SK-MEL-5 (cell line): ENCODE data around the gene TBX6. TPM values are rescaled to one million over a fixed set of nuclear protein-coding genes. Genes with fewer than 3 reads are reported as not detected.

Source experiments
- DNase-seq: peaks from one replicate; pipeline ENCODE4 v3.0.0-alpha.2; 2016; ENCODE audit warnings: low read depth, low spot score
- in situ Hi-C: cut with HindIII; loops from 2 replicates; pipeline ENCODE4 v1.10.0; 2016; ENCODE audit warnings: low sequenced_read_pairs, high pct_unique_total_duplicates, low pct_unique_long_range_greater_than_20kb
- total RNA-seq: library from RNA; depleted of rRNA; stranded (reverse); fragments of >200 nt; shearing (Covaris generic); gene quantifications from 2 replicates; pipeline ENCODE4 v1.2.3, GENCODE V29; 2014

TBX6 gene
- total RNA-seq, 1 experiment from 2014 or later = 0.08 TPM

DNA sequence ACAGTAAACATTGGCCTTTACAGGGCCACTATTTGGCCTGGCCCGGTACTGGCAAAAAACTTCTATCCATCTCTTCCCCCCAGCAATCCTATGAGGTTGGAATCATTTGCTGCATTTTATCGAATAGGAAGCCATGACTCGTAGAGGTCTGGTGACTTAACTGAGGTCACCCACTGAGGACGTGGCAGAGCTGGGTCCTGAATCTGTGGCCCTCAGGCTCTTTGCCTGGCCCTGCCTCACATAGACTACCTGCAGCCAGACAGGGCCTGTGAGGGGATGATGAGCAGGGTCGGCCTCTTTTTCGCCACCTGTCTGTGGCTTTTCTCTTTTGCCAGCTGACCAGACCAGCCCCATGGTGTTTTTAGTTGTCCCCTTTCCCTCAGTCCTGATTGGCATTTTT lies 14.1 kb downstream of the TBX6 start:
- DNase-seq = no peak
- in situ Hi-C loops = no loop called here

- in situ Hi-C loops = no loop called here
- no peak for DNase-seq
Measured at GRCh38 chr16:30076276-30076791, 15.4 kb downstream of the TBX6 start.

DNA sequence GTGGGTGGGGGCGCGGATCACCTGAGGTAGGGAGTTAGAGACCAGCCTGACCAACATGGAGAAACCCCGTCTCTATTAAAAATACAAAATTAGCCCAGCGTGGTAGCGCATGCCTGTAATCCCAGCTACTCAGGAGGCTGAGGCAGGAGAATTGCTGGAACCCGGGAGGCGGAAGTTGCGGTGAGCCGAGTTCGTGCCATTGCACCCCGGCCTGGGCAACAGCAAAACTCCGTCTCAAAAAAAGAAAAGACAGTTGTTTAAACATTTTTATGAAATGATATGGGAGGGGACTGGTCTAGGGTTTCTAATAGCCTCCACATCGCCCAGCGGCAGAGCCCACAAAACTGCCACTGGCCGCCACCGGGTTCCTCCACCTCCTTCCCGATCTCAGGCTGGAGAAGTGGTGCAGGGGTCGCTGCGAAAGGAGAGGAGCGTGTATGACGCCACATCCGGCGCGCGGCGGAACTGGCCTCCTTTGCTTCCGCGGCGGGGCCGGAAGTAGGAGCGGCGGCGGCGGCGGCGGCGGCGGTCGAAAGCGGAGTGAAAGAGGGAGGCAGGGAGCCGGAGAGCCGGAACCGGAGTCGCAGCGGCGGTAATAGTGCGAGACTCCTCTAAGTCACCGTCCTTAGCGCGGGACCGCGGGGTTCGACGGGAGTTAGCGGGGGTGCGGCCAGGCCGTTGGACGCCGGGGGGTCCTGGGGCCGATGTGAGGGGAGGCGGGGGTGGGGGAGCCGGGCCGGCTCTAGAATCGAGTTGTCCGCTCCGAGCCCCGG lies 16.0 kb downstream of the TBX6 start, which contains the start of gene PPP4C:
TSS of gene PPP4C (plus strand) at position 492 of the 773 bp plus-strand sequence. CDS start 384 bp downstream, outside the sequence.
- DNase-seq = peak; percentile 87
- in situ Hi-C loops = no loop called here

DNA sequence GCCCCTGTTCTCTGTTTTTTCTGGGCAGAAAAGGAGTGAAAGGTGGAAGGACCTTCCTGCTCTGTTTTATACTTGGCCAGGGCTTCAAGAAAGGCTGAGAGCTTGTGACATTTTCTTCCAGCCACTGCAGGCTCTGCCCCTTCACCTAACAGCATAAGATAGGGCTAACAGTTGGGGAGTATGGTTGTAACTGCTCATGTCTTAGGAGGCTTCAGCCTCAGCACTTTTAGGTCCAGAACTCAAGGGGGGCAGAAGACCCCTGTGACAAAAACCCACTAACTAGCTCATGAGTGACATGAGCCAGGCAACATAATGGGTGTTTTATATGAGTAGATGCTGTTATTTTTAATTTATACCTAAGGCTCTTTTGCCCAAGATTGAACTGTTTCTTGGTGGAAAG lies 21.2 kb downstream of the TBX6 start:
- no peak for DNase-seq
- in situ Hi-C loops = no loop called here

GRCh38 chr16:30069611-30070462 lies 21.9 kb downstream of the TBX6 start:
- peak; percentile 76 for DNase-seq
- in situ Hi-C loops = no loop called here

DNA sequence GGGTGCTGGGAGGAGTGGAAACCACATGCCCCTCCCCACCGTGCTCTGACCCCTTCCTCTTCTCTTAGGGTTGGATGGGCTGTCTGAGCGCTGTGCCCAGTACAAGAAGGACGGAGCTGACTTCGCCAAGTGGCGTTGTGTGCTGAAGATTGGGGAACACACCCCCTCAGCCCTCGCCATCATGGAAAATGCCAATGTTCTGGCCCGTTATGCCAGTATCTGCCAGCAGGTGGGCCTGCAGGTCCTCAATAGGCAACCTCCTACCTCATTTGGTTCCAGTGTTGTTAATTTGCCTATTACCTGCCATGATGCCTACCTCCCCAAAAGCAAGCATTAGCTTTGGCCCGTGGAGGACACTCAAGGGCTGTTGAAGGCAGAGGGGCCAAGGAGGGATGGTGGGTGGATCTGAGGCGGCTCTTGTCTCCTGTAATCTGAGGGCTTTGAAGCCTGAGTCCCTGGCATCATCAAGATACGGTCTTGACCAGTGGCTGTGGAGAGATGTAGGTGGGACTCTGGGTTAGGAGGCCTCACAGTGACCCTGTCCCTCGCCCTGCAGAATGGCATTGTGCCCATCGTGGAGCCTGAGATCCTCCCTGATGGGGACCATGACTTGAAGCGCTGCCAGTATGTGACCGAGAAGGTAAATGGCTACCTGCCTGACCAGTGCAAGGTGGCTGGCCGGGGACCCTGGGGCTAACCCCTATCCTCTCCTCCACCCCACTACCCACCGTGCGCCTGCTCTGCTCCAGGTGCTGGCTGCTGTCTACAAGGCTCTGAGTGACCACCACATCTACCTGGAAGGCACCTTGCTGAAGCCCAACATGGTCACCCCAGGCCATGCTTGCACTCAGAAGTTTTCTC lies 22.7 kb downstream of the TBX6 start:
- peak; percentile 42 for DNase-seq
- in situ Hi-C loops = no loop called here

DNA sequence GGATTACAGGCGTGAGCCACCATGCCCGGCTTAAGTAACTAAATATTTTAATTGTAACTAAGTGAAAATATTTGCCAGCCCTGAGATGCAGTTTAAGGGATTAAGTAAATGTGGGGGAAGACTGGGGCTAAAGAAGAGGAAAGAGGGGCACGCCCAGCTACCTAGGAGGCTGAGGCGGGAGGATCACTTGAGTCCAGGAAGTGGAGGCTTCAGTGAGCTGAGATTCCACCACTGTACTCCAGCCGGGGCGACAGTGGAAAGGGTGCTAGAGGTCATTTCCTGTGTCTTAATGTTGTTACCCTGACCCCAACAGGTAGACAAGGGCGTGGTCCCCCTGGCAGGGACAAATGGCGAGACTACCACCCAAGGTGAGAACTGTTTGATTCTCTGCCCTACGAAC lies 23.4 kb downstream of the TBX6 start:
- in situ Hi-C loops = no loop called here

GRCh38 chr16:30067584-30067916 lies 24.2 kb downstream of the TBX6 start:
- in situ Hi-C loops = no loop called here
- DNase-seq = no peak

More for the DNA sequence above, 23.4 kb downstream of the TBX6 start:
- DNase-seq = no peak

DNA sequence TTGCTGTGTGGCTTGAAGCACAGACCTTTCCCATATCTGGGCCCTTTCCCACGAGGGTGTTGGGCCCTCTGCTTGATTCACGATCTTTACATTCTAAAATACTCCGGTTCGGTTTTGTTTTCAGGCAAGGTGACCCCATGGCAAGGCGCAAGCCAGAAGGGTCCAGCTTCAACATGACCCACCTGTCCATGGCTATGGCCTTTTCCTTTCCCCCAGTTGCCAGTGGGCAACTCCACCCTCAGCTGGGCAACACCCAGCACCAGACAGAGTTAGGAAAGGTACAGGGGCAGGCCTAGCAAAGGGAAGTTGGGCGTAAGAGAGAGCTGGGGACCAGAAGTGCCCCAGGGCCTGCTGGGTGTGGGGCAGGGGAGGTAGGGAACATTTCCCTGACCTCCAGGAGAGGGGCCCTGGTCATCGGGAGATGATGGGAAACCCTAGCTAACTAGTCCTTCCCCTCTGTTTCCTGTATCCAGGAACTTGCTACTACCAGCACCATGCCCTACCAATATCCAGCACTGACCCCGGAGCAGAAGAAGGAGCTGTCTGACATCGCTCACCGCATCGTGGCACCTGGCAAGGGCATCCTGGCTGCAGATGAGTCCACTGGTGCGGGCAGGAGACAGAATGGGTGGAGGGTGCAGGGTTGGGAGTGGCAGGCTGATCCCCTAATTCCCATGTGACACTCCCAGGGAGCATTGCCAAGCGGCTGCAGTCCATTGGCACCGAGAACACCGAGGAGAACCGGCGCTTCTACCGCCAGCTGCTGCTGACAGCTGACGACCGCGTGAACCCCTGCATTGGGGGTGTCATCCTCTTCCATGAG lies 24.8 kb downstream of the TBX6 start:
- no peak for DNase-seq
- in situ Hi-C loops = no loop called here

- DNase-seq = no peak
- in situ Hi-C loops = no loop called here
Measured at GRCh38 chr16:30065943-30066760, 25.6 kb downstream of the TBX6 start.

DNA sequence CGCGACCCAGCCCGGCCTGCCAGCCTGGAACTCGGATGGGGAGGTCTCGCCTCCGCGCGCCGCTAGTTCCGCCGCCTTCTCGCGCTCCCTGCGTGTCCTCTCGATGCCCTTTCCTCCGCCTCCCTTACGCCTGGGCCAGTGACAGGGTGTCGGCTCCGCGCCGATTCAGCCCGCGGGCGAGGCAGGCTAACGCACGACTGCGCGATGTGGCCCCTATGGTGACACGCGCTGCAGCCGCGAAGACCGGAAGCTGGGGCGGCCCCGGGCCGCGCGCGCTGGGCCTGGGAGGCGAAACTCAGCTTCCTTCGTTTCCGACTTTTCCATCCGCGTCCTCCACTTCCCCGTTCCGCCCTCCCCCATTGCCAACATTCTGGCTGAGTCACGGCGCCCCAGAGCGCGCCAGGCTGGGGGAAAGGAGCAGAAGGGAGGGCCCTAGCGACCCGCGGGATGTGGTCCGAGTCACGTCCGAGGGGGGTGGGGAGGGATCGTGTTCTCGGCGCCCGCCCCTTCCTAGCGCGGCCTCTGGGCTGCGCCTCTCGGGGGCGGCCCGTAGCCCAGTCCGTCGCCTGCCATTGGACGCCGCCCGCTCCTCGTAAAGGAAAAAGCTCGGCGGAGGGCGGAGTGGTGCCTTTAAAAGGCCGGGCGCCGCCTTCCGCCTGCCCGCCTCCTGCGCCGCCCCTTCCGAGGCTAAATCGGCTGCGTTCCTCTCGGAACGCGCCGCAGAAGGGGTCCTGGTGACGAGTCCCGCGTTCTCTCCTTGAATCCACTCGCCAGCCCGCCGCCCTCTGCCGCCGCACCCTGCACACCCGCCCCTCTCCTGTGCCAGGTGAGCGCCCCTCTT lies 26.4 kb downstream of the TBX6 start, which contains the start of gene ALDOA:
TSS of gene ALDOA (plus strand) at position 659 of the 841 bp plus-strand sequence. CDS start 1,138 bp downstream, outside the sequence.
- peak; percentile 95 for DNase-seq
- in situ Hi-C loops = no loop called here

GRCh38 chr16:30064729-30065101 lies 27.0 kb downstream of the TBX6 start:
- no peak for DNase-seq
- in situ Hi-C loops = no loop called here

GRCh38 chr16:30063893-30064728 lies 27.6 kb downstream of the TBX6 start:
- in situ Hi-C loops = no loop called here
- DNase-seq = peak; percentile 49

GRCh38 chr16:30063278-30063892 lies 28.3 kb downstream of the TBX6 start:
- in situ Hi-C loops = no loop called here
- DNase-seq = no peak
